IgD-negative memory B cell (primary cell): ENCODE results near the gene LGALS12. TPM values are rescaled to one million over a fixed set of nuclear protein-coding genes. Genes with fewer than 3 reads are reported as not detected.

ENCODE experiments used
- H3K27ac Mint-ChIP-seq, 3 donors: one replicate each; pipeline ENCODE4 v1.8.0; 2020 to 2022; ENCODE audit warnings: mild to moderate bottlenecking in 3 of 3, mixed read lengths in 3 of 3, moderate library complexity in 1 of 3
- H3K27me3 Mint-ChIP-seq: one replicate; pipeline ENCODE4 v1.8.0; 2021; ENCODE audit warnings: mixed read lengths
- H3K36me3 Mint-ChIP-seq: one replicate; pipeline ENCODE4 v1.8.0; 2020; ENCODE audit warnings: mild to moderate bottlenecking, mixed read lengths
- H3K4me1 Mint-ChIP-seq, 3 donors: one replicate each; pipeline ENCODE4 v1.8.0; 2020 to 2022; ENCODE audit warnings: mixed read lengths in 3 of 3, mild to moderate bottlenecking in 1 of 3
- H3K4me3 Mint-ChIP-seq, 4 donors: one replicate each; pipeline ENCODE4 v1.8.0; 2020 to 2022; ENCODE audit warnings: mild to moderate bottlenecking in 4 of 4, mixed read lengths in 4 of 4, moderate library complexity in 3 of 4
- H3K9me3 Mint-ChIP-seq, 3 donors: one replicate each; pipeline ENCODE4 v1.8.0; 2020 to 2021; ENCODE audit warnings: mixed read lengths in 3 of 3, mild to moderate bottlenecking in 1 of 3
- polyA plus RNA-seq: library from polyadenylated mRNA; unstranded; fragments of 300-500 nt; fragmentation: Illumina TruSeq; gene quantifications from one replicate; pipeline ENCODE4 v1.2.3, GENCODE V29; 2021

Gene LGALS12
- polyA plus RNA-seq, 1 donor from 2014 or later: 0.39 TPM

DNA sequence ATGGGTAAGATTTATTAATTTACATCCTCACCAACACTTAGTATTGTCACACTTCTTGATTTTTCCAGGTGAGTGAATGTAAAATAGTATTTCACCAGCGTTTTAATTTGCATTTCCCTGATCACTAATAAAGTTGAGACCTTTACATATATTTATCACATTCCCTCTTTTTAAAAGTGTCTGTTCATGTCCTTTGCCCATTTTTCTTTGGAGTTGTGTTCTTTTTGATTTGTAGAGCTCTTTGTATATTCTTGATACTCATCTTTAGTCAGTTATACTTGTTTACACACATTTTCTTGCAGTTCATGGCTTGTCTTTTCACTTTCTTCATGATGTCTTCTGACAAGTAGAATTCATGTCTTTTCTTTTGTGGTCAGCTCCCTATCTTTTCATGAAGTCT is 12.8 kb upstream of the LGALS12 start:
- H3K27me3 Mint-ChIP-seq: peaks cover 57% of the 10 kb centered on the region
- H3K4me1 Mint-ChIP-seq: peaks cover 0 to 6% (median 0%) of the 10 kb centered on the region in 3 donors
- H3K9me3 Mint-ChIP-seq: peaks cover 2 to 6% (median 4%) of the 10 kb centered on the region in 3 donors
- no peak overlapping the region for H3K27ac Mint-ChIP-seq
- H3K4me3 Mint-ChIP-seq: no peak overlapping the region
- H3K36me3 Mint-ChIP-seq: no peaks in the 10 kb centered on the region

DNA sequence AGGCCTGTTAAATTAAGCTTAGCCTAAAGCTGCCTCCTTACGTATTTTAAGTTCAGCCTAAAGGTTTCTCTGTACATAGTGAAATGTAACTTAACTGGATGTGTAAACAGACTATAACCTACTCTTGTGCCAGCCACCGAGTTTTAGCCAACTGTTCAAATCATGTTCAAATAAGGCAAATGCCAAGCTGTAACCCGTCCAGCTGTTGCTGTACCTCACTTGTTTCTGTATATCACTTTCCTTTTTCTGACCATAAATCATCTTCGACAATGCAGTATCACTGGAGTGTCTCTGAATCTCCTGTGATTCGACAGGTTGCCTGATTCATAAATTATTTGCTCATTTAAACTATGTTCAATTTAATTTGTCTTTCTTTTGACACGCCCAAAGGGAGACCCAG is 10.9 kb upstream of the LGALS12 start:
- Mint-ChIP-seq H3K4me1 (peaks cover 0 to 6% (median 0%) of the 10 kb centered on the region in 3 donors), H3K4me3 (no peak overlapping the region), H3K27ac (no peak overlapping the region), H3K36me3 (no peaks in the 10 kb centered on the region), H3K9me3 (peaks cover 6 to 12% (median 9%) of the 10 kb centered on the region in 3 donors), H3K27me3 (peaks cover 53% of the 10 kb centered on the region)

GRCh38 chr11:63499874-63500273 is 6.0 kb upstream of the LGALS12 start:
- H3K9me3 Mint-ChIP-seq: peaks cover 10 to 21% (median 10%) of the 10 kb centered on the region in 3 donors
- peaks cover 24% of the 10 kb centered on the region for H3K27me3 Mint-ChIP-seq
- no peak overlapping the region for H3K4me3 Mint-ChIP-seq
- no peaks in the 10 kb centered on the region for H3K36me3 Mint-ChIP-seq
- H3K4me1 Mint-ChIP-seq: no peaks in the 10 kb centered on the region
- H3K27ac Mint-ChIP-seq: no peak overlapping the region

GRCh38 chr11:63501236-63501635 is 4.6 kb upstream of the LGALS12 start:
- no peak overlapping the region for H3K4me3 Mint-ChIP-seq
- H3K36me3 Mint-ChIP-seq: no peaks in the 10 kb centered on the region
- H3K27ac Mint-ChIP-seq: no peak overlapping the region
- H3K4me1 Mint-ChIP-seq: no peaks in the 10 kb centered on the region
- H3K27me3 Mint-ChIP-seq: peaks cover 19% of the 10 kb centered on the region
- H3K9me3 Mint-ChIP-seq: peaks cover 10 to 21% (median 10%) of the 10 kb centered on the region in 3 donors

- no peaks in the 10 kb centered on the region for H3K36me3 Mint-ChIP-seq
- no peak overlapping the region for H3K27ac Mint-ChIP-seq
- H3K4me3 Mint-ChIP-seq: no peak overlapping the region
- peaks cover 10 to 21% (median 10%) of the 10 kb centered on the region in 3 donors for H3K9me3 Mint-ChIP-seq
- H3K4me1 Mint-ChIP-seq: no peaks in the 10 kb centered on the region
- peaks cover 18% of the 10 kb centered on the region for H3K27me3 Mint-ChIP-seq
Observed at GRCh38 chr11:63502252-63502820, 3.5 kb upstream of the LGALS12 start.

- Mint-ChIP-seq H3K27ac (no peak overlapping the region), H3K9me3 (peaks cover 10 to 21% (median 10%) of the 10 kb centered on the region in 3 donors), H3K4me1 (no peaks in the 10 kb centered on the region), H3K27me3 (peaks cover 14% of the 10 kb centered on the region), H3K36me3 (no peaks in the 10 kb centered on the region), H3K4me3 (no peak overlapping the region)
Observed at GRCh38 chr11:63503492-63503891, 2.4 kb upstream of the LGALS12 start.

DNA sequence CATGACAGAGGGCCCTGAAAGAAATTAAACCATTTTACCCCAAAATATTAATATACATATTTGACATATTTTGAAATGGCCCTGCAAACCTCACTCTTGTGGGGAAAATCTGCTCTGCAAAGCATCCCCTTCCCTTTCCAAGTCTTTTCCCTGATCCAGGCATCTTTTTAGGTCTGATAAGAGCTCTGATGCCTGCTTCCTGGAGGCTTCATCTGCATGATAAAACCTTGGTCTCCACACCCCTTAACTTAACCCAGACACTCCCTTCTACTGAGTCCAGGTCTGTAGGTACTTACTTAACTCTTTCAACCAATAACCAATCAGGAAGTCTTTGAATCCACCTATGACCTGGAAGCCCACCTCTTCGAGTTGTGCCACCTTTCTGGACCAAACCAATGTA is 1.8 kb upstream of the LGALS12 start:
- no peaks in the 10 kb centered on the region for H3K36me3 Mint-ChIP-seq

GRCh38 chr11:63504933-63505586 is 824 bp upstream of the LGALS12 start:
- Mint-ChIP-seq H3K27me3 (peaks cover 13% of the 10 kb centered on the region), H3K9me3 (peaks cover 5 to 12% (median 7%) of the 10 kb centered on the region in 3 donors), H3K4me3 (no peak overlapping the region), H3K27ac (peak overlapping the region in 1 of 3 donors; percentile 16), H3K4me1 (no peaks in the 10 kb centered on the region), H3K36me3 (no peaks in the 10 kb centered on the region)

More for the DNA sequence above, 1.8 kb upstream of the LGALS12 start:
- H3K4me3 Mint-ChIP-seq: no peak overlapping the region
- H3K9me3 Mint-ChIP-seq: peaks cover 10 to 21% (median 10%) of the 10 kb centered on the region in 3 donors
- H3K27me3 Mint-ChIP-seq: peaks cover 11% of the 10 kb centered on the region
- no peaks in the 10 kb centered on the region for H3K4me1 Mint-ChIP-seq
- H3K27ac Mint-ChIP-seq: peak overlapping the region in 1 of 3 donors; percentile 68

DNA sequence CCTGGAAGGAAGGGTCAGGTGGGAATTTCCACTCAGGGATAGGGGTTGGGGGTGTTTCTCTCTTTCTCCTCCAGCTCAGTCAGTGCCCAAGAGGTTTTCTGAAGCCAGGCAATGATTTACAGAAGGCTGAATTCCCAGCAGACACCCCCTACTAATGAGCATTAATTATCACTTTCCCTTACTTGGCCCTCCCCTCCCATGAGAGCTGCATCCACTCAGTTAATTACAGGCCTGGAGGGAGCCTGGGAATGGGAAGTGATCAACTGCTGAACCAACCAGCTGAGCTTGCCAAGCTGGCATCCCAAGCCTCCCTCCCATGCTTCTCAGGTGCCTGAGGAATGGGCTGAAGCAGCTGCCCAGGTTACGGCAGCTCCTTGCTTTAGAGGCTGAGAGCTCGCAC is 992 bp downstream of the LGALS12 start:
- peaks cover 0 to 2% (median 0%) of the 10 kb centered on the region in 3 donors for H3K9me3 Mint-ChIP-seq
- no peaks in the 10 kb centered on the region for H3K36me3 Mint-ChIP-seq
- no peaks in the 10 kb centered on the region for H3K4me1 Mint-ChIP-seq
- H3K27ac Mint-ChIP-seq: no peak overlapping the region
- no peak overlapping the region for H3K4me3 Mint-ChIP-seq
- peaks cover 13% of the 10 kb centered on the region for H3K27me3 Mint-ChIP-seq

- Mint-ChIP-seq H3K27me3 (peaks cover 13% of the 10 kb centered on the region), H3K4me1 (no peaks in the 10 kb centered on the region), H3K9me3 (peaks cover 0 to 2% (median 0%) of the 10 kb centered on the region in 3 donors), H3K27ac (no peak overlapping the region), H3K36me3 (no peaks in the 10 kb centered on the region), H3K4me3 (no peak overlapping the region)
Observed at GRCh38 chr11:63507511-63507910, 1.6 kb downstream of the LGALS12 start.

GRCh38 chr11:63508009-63508408 is 2.1 kb downstream of the LGALS12 start:
- Mint-ChIP-seq H3K4me1 (no peaks in the 10 kb centered on the region), H3K9me3 (peaks cover 0 to 2% (median 0%) of the 10 kb centered on the region in 3 donors), H3K27me3 (peaks cover 13% of the 10 kb centered on the region), H3K27ac (no peak overlapping the region), H3K36me3 (no peaks in the 10 kb centered on the region), H3K4me3 (no peak overlapping the region)

- Mint-ChIP-seq H3K9me3 (peaks cover 0 to 2% (median 0%) of the 10 kb centered on the region in 3 donors), H3K27me3 (peaks cover 13% of the 10 kb centered on the region), H3K4me1 (no peaks in the 10 kb centered on the region), H3K36me3 (no peaks in the 10 kb centered on the region), H3K4me3 (no peak overlapping the region), H3K27ac (no peak overlapping the region)
Observed at GRCh38 chr11:63508745-63509144, 2.9 kb downstream of the LGALS12 start.

DNA sequence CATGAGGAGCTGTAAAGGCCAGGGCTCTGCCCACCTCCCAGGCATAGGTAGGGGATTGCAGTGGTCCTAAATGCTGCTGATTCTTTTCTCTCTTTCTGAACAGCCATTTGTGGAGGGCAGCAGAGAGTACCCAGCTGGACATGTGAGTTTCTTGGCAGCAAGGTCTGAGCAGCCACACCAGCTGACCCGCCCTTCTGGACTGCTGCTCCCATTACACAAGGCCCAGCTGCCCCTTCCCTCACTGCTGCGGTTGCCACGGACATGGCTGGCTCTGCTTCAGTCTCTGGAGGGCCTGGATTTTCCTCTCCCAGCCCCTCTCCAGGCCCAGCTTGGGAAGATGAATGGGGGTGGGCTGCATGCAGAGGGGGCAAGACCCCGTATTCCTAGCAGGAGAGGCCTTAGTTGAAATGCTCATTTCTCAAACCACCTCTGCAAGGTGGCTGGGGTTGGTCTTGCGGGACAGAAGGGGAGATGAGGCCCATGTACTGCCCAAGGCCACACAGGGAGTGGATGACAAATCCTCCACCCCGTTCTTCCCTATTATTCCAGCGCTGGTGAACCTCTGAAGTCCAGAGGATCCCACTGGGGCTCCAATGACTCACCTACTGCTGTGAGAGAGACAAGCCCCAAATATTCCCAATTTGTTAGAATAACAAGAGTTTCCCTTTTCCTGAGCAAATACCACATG is 4.6 kb downstream of the LGALS12 start:
- Mint-ChIP-seq H3K4me1 (no peaks in the 10 kb centered on the region), H3K9me3 (no peaks in the 10 kb centered on the region), H3K4me3 (no peak overlapping the region), H3K36me3 (no peaks in the 10 kb centered on the region), H3K27ac (no peak overlapping the region), H3K27me3 (peaks cover 13% of the 10 kb centered on the region)

GRCh38 chr11:63511048-63511748 is 5.3 kb downstream of the LGALS12 start:
- no peaks in the 10 kb centered on the region for H3K4me1 Mint-ChIP-seq
- no peak overlapping the region for H3K4me3 Mint-ChIP-seq
- no peaks in the 10 kb centered on the region for H3K36me3 Mint-ChIP-seq
- no peak overlapping the region for H3K27ac Mint-ChIP-seq
- H3K9me3 Mint-ChIP-seq: no peaks in the 10 kb centered on the region
- peaks cover 11% of the 10 kb centered on the region for H3K27me3 Mint-ChIP-seq

GRCh38 chr11:63512816-63513215 is 6.9 kb downstream of the LGALS12 start:
- Mint-ChIP-seq H3K27ac (peak overlapping the region in 1 of 3 donors; percentile 80), H3K9me3 (no peaks in the 10 kb centered on the region), H3K36me3 (no peaks in the 10 kb centered on the region), H3K27me3 (peaks cover 5% of the 10 kb centered on the region), H3K4me3 (no peak overlapping the region), H3K4me1 (no peaks in the 10 kb centered on the region)
